Effector memory CD8-positive, alpha-beta T cell (primary cell): ENCODE measurements around the gene ETS1.

ENCODE experiments used
- ATAC-seq: fragments of 150-1000 bp; cut with Tn5 transposase; replicated peaks from 2 replicates; pipeline ENCODE4 v1.10.0; 2021; ENCODE audit warnings: mild to moderate bottlenecking, moderate library complexity
- DNase-seq, 3 experiments: peaks; one replicate each; pipeline ENCODE4 v3.0.0; 2021
- H3K27ac Mint-ChIP-seq, 2 donors: one replicate each; pipeline ENCODE4 v1.8.0; 2022; ENCODE audit warnings: mild to moderate bottlenecking in 2 of 2, mixed read lengths in 2 of 2, moderate library complexity in 2 of 2
- H3K27me3 Mint-ChIP-seq, 2 donors: one replicate each; pipeline ENCODE4 v1.8.0; 2022; ENCODE audit warnings: mixed read lengths in 2 of 2
- H3K36me3 Mint-ChIP-seq: one replicate; pipeline ENCODE4 v1.8.0; 2022; ENCODE audit warnings: mild to moderate bottlenecking, moderate library complexity, mixed read lengths; ENCODE audit not compliant: insufficient read depth
- H3K4me1 Mint-ChIP-seq, 2 donors: one replicate each; pipeline ENCODE4 v1.8.0; 2022; ENCODE audit warnings: low read depth in 2 of 2, mixed read lengths in 2 of 2
- H3K4me3 Mint-ChIP-seq, 2 donors: one replicate each; pipeline ENCODE4 v1.8.0; 2022; ENCODE audit warnings: mild to moderate bottlenecking in 2 of 2, mixed read lengths in 2 of 2, moderate library complexity in 2 of 2
- H3K9me3 Mint-ChIP-seq, 2 donors: one replicate each; pipeline ENCODE4 v1.8.0; 2022; ENCODE audit warnings: mixed read lengths in 2 of 2

Gene ETS1

GRCh38 chr11:128596250-128596649, 8.9 kb upstream of the ETS1 start:
- Mint-ChIP-seq H3K4me3 (no peak overlapping the region), H3K9me3 (no peaks in the 10 kb centered on the region), H3K27ac (no peak overlapping the region), H3K27me3 (no peaks in the 10 kb centered on the region), H3K36me3 (no peaks in the 10 kb centered on the region), H3K4me1 (peaks cover 0 to 3% of the 10 kb centered on the region in 2 donors)
- ATAC-seq = no peak
- no peak for DNase-seq

- DNase-seq = no peak
- H3K36me3 Mint-ChIP-seq = no peaks in the 10 kb centered on the region
- no peak overlapping the region for H3K27ac Mint-ChIP-seq
- H3K4me1 Mint-ChIP-seq = peaks cover 0 to 3% of the 10 kb centered on the region in 2 donors
- no peak for ATAC-seq
- no peaks in the 10 kb centered on the region for H3K9me3 Mint-ChIP-seq
- H3K4me3 Mint-ChIP-seq = no peak overlapping the region
- H3K27me3 Mint-ChIP-seq = no peaks in the 10 kb centered on the region
These were observed 8.4 kb upstream of the ETS1 start for GRCh38 chr11:128595775-128596174.

- Mint-ChIP-seq H3K4me1 (peaks cover 0 to 3% of the 10 kb centered on the region in 2 donors), H3K4me3 (no peak overlapping the region), H3K9me3 (no peaks in the 10 kb centered on the region)
These were observed 7.9 kb upstream of the ETS1 start for GRCh38 chr11:128595221-128595620.

GRCh38 chr11:128594226-128594625, 6.9 kb upstream of the ETS1 start:
- ATAC-seq = no peak
- H3K4me1 Mint-ChIP-seq = peaks cover 0 to 3% of the 10 kb centered on the region in 2 donors
- no peaks in the 10 kb centered on the region for H3K9me3 Mint-ChIP-seq
- no peak overlapping the region for H3K4me3 Mint-ChIP-seq
- H3K27ac Mint-ChIP-seq = no peak overlapping the region
- no peak for DNase-seq
- no peaks in the 10 kb centered on the region for H3K27me3 Mint-ChIP-seq
- no peaks in the 10 kb centered on the region for H3K36me3 Mint-ChIP-seq

More at GRCh38 chr11:128595221-128595620, 7.9 kb upstream of the ETS1 start:
- ATAC-seq (no peak), DNase-seq (no peak)
- Mint-ChIP-seq H3K36me3 (no peaks in the 10 kb centered on the region), H3K27me3 (no peaks in the 10 kb centered on the region), H3K27ac (no peak overlapping the region)

GRCh38 chr11:128593281-128593680, 5.9 kb upstream of the ETS1 start:
- DNase-seq = no peak
- Mint-ChIP-seq H3K4me3 (no peak overlapping the region), H3K9me3 (no peaks in the 10 kb centered on the region), H3K27ac (no peak overlapping the region), H3K36me3 (no peaks in the 10 kb centered on the region), H3K4me1 (peaks cover 0 to 3% of the 10 kb centered on the region in 2 donors), H3K27me3 (no peaks in the 10 kb centered on the region)
- no peak for ATAC-seq

- Mint-ChIP-seq H3K36me3 (no peaks in the 10 kb centered on the region), H3K4me1 (peaks cover 0 to 3% of the 10 kb centered on the region in 2 donors), H3K9me3 (no peaks in the 10 kb centered on the region), H3K27me3 (no peaks in the 10 kb centered on the region), H3K4me3 (no peak overlapping the region), H3K27ac (no peak overlapping the region)
- DNase-seq = no peak
- ATAC-seq = no peak
These were observed 5.1 kb upstream of the ETS1 start for GRCh38 chr11:128592454-128592853.

- no peak overlapping the region for H3K4me3 Mint-ChIP-seq
- H3K9me3 Mint-ChIP-seq = no peaks in the 10 kb centered on the region
- H3K27me3 Mint-ChIP-seq = no peaks in the 10 kb centered on the region
- peaks cover 6 to 11% of the 10 kb centered on the region in 2 donors for H3K4me1 Mint-ChIP-seq
- no peak for DNase-seq
- no peak overlapping the region for H3K27ac Mint-ChIP-seq
- ATAC-seq = no peak
- H3K36me3 Mint-ChIP-seq = no peaks in the 10 kb centered on the region
These were observed 3.2 kb upstream of the ETS1 start for GRCh38 chr11:128590587-128590986.

GRCh38 chr11:128589998-128590397, 2.6 kb upstream of the ETS1 start:
- H3K4me3 Mint-ChIP-seq = no peak overlapping the region
- H3K27ac Mint-ChIP-seq = no peak overlapping the region
- no peak for DNase-seq
- no peaks in the 10 kb centered on the region for H3K9me3 Mint-ChIP-seq
- peaks cover 6 to 12% of the 10 kb centered on the region in 2 donors for H3K4me1 Mint-ChIP-seq
- ATAC-seq = no peak
- H3K27me3 Mint-ChIP-seq = no peaks in the 10 kb centered on the region
- H3K36me3 Mint-ChIP-seq = no peaks in the 10 kb centered on the region

GRCh38 chr11:128588093-128588492, 735 bp upstream of the ETS1 start:
- Mint-ChIP-seq H3K9me3 (no peaks in the 10 kb centered on the region), H3K4me1 (peaks cover 11 to 17% of the 10 kb centered on the region in 2 donors), H3K36me3 (no peaks in the 10 kb centered on the region), H3K27me3 (no peaks in the 10 kb centered on the region), H3K27ac (no peak overlapping the region), H3K4me3 (no peak overlapping the region)
- DNase-seq = no peak
- no peak for ATAC-seq

- Mint-ChIP-seq H3K36me3 (no peaks in the 10 kb centered on the region), H3K4me3 (no peak overlapping the region), H3K4me1 (peaks cover 11 to 17% of the 10 kb centered on the region in 2 donors), H3K9me3 (no peaks in the 10 kb centered on the region), H3K27me3 (no peaks in the 10 kb centered on the region), H3K27ac (peak overlapping the region; percentile 1 to 77)
- no peak for DNase-seq
- no peak for ATAC-seq
These were observed 669 bp downstream of the ETS1 start for GRCh38 chr11:128586689-128587088.

- Mint-ChIP-seq H3K27ac (peak overlapping the region; percentile 1 to 77), H3K4me3 (no peak overlapping the region), H3K4me1 (peaks cover 11 to 19% of the 10 kb centered on the region in 2 donors), H3K9me3 (no peaks in the 10 kb centered on the region), H3K36me3 (no peaks in the 10 kb centered on the region), H3K27me3 (no peaks in the 10 kb centered on the region)
- ATAC-seq (no peak), DNase-seq (no peak)
These were observed 1.7 kb downstream of the ETS1 start for GRCh38 chr11:128585498-128586238.

GRCh38 chr11:128584253-128584652, 3.1 kb downstream of the ETS1 start:
- Mint-ChIP-seq H3K4me3 (no peak overlapping the region), H3K27ac (peak overlapping the region in 1 of 2 donors; percentile 76), H3K36me3 (no peaks in the 10 kb centered on the region), H3K9me3 (no peaks in the 10 kb centered on the region), H3K4me1 (peaks cover 13 to 30% of the 10 kb centered on the region in 2 donors), H3K27me3 (no peaks in the 10 kb centered on the region)
- no peak for DNase-seq
- ATAC-seq = no peak

- no peak for DNase-seq
- no peak for ATAC-seq
- H3K27ac Mint-ChIP-seq = peak overlapping the region in 1 of 2 donors; percentile 44
- H3K4me1 Mint-ChIP-seq = peaks cover 13 to 30% of the 10 kb centered on the region in 2 donors
- no peaks in the 10 kb centered on the region for H3K36me3 Mint-ChIP-seq
- H3K27me3 Mint-ChIP-seq = no peaks in the 10 kb centered on the region
- no peak overlapping the region for H3K4me3 Mint-ChIP-seq
- no peaks in the 10 kb centered on the region for H3K9me3 Mint-ChIP-seq
These were observed 4.6 kb downstream of the ETS1 start for GRCh38 chr11:128582496-128583366.
